K562 (cell line): ENCODE data around the gene PRDM16. TPM values are rescaled to one million over a fixed set of nuclear protein-coding genes. Genes with fewer than 3 reads are reported as not detected.

Experiments
- ATAC-seq: fragments of 200-7000 bp; cut with Tn5 transposase; 3 replicates; pipeline ENCODE4 v1.9.1; 2020; ENCODE audit warnings: moderate library complexity
- BruUV-seq: library from RNA; stranded (reverse); fragments of 400-500 nt; replicated peaks from 2 replicates; lab custom pipeline; 2021; lab: Mats Ljungman, UMichigan
- CTCF ChIA-PET: fragments of 300-600 bp; formaldehyde crosslinking; extraction: SDS; loops from one replicate; lab custom pipeline; 2021; ENCODE audit warnings: low intra/inter-chr PET ratio; lab: Yijun Ruan, JAX
- POLR2A ChIA-PET: fragments of 300-600, 350-650 bp; sonication (Branson Sonifier 250); formaldehyde crosslinking; extraction: SDS; loops from one replicate; lab custom pipeline; 2021; ENCODE audit warnings: antibody characterized with exemption, inconsistent platforms; lab: Yijun Ruan, JAX
- DNase-seq, 4 experiments: peaks; one replicate each; pipeline versions ENCODE4 v3.0.0 to v3.0.0-alpha.2; 2011 to 2018; ENCODE audit warnings: low spot score in 3 of 4, mixed read lengths in 3 of 4; ENCODE audit errors: extremely low read depth in 1 of 4
- FAIRE-seq: peaks from 2 replicates; lab custom pipeline; 2011; peaks lifted over from hg19 to GRCh38; lab: Jason Lieb, UNC
- H2AFZ ChIP-seq: 2 replicates; pipeline ENCODE4 v1.6.0; 2011; ENCODE audit warnings: low read depth, low read length, control low read depth, inconsistent platforms
- H3K27ac ChIP-seq: fragments of 200-600 bp; 3 replicates; pipeline ENCODE4 v1.8.0; 2011; ENCODE audit warnings: low read depth, mild to moderate bottlenecking, control low read depth, inconsistent platforms, low read length, moderate library complexity, mixed read lengths; ENCODE audit errors: extremely low read depth
- H3K27me3 ChIP-seq, 2 experiments: fragments of 300-600 bp in 1 of 2; 2 replicates in 1 of 2; 3 replicates in 1 of 2; pipeline versions ENCODE4 v1.6.0 to v1.8.0; 2011; ENCODE audit warnings: inconsistent platforms in 2 of 2, low read length in 2 of 2, mild to moderate bottlenecking in 1 of 2, mixed read lengths in 1 of 2, moderate library complexity in 1 of 2; ENCODE audit not compliant: control insufficient read depth in 2 of 2, insufficient read depth in 2 of 2
- H3K36me3 ChIP-seq: fragments of 300-600 bp; 3 replicates; pipeline ENCODE4 v1.8.0; 2011; ENCODE audit warnings: mild to moderate bottlenecking, low read length, inconsistent platforms; ENCODE audit not compliant: control insufficient read depth, insufficient read depth
- H3K4me1 ChIP-seq, 2 experiments: fragments of 200-600 bp in 1 of 2; replicated peaks in 1 of 2; 2 replicates in 1 of 2; 3 replicates in 1 of 2; pipeline versions ENCODE4 v1.5.1 to v1.8.0; 2011; ENCODE audit warnings: inconsistent platforms in 2 of 2, low read length in 2 of 2, mild to moderate bottlenecking in 1 of 2, mixed read lengths in 1 of 2, moderate library complexity in 1 of 2; ENCODE audit not compliant: control insufficient read depth in 2 of 2, insufficient read depth in 2 of 2
- H3K4me2 ChIP-seq: 2 replicates; pipeline ENCODE4 v1.6.1; 2011; ENCODE audit warnings: low read length, control low read depth, inconsistent platforms, mixed read lengths; ENCODE audit not compliant: insufficient read depth
- H3K4me3 ChIP-seq: fragments of 200-600 bp; sonication (generic), shearing (Covaris generic); 2 replicates; pipeline ENCODE4 v1.5.1; 2016; ENCODE audit warnings: control low read depth, inconsistent platforms
- H3K79me2 ChIP-seq: fragments of 200-600 bp; 3 replicates; pipeline ENCODE4 v1.8.0; 2011; ENCODE audit warnings: low read length, inconsistent platforms; ENCODE audit not compliant: control insufficient read depth, insufficient read depth
- H3K9ac ChIP-seq, 2 experiments: 2 replicates each; pipeline versions ENCODE4 v1.6.0 to v1.6.1; 2011; ENCODE audit warnings: low read depth in 2 of 2, low read length in 2 of 2, control low read depth in 1 of 2, inconsistent platforms in 1 of 2, mild to moderate bottlenecking in 1 of 2, mixed read lengths in 1 of 2; ENCODE audit not compliant: insufficient read depth in 1 of 2
- H3K9me1 ChIP-seq: one replicate; pipeline ENCODE4 v1.6.0; 2011; ENCODE audit warnings: inconsistent platforms, mild to moderate bottlenecking, low read length, moderate library complexity; ENCODE audit not compliant: control insufficient read depth, insufficient read depth
- H3K9me3 ChIP-seq: replicated peaks from 2 replicates; pipeline ENCODE4 v1.5.1; 2011; ENCODE audit warnings: low read depth, low read length, inconsistent platforms; ENCODE audit not compliant: control insufficient read depth, insufficient read depth
- H4K20me1 ChIP-seq: replicated peaks from 2 replicates; pipeline ENCODE4 v1.6.1; 2011; ENCODE audit warnings: low read length, inconsistent platforms, mixed read lengths; ENCODE audit not compliant: control insufficient read depth, insufficient read depth
- CC2D1A ChIP-seq: fragments of 450-650 bp; IDR thresholded peaks from 2 replicates; pipeline ENCODE4 v1.6.1; 2017; ENCODE audit warnings: mild to moderate bottlenecking
- CTCF ChIP-seq, 3 experiments: IDR thresholded peaks in 2 of 3; conservative IDR thresholded peaks in 1 of 3; 2 replicates each; pipeline ENCODE4 v1.5.1; 2011 to 2012; ENCODE audit warnings: low read length in 3 of 3, mild to moderate bottlenecking in 3 of 3, control low read depth in 2 of 3, improper control_type of control experiment in 1 of 3, inconsistent platforms in 1 of 3, low read depth in 1 of 3, mixed read lengths in 1 of 3, moderate library complexity in 1 of 3; ENCODE audit not compliant: insufficient read depth in 2 of 3
- E2F6 ChIP-seq, 2 experiments: IDR thresholded peaks; 2 replicates each; pipeline ENCODE4 v1.6.1; 2011; ENCODE audit warnings: borderline replicate concordance in 1 of 2, control low read depth in 1 of 2, low read depth in 1 of 2, low read length in 1 of 2, mild to moderate bottlenecking in 1 of 2, mixed read lengths in 1 of 2, moderate library complexity in 1 of 2; ENCODE audit not compliant: insufficient read depth in 1 of 2, insufficient read length in 1 of 2, poor library complexity in 1 of 2, severe bottlenecking in 1 of 2; ENCODE audit errors: extremely low read depth in 1 of 2
- EZH2 ChIP-seq: IDR thresholded peaks from 2 replicates; pipeline ENCODE4 v1.6.1; 2012; ENCODE audit warnings: low read depth, mild to moderate bottlenecking, inconsistent platforms, low read length, borderline replicate concordance
- HMG20A ChIP-seq: fragments of 450-650 bp; formaldehyde crosslinking; conservative IDR thresholded peaks from 2 replicates; pipeline ENCODE4 v1.4.0; 2020; ENCODE audit warnings: mild to moderate bottlenecking, mixed read lengths
- HNRNPLL ChIP-seq: fragments of 200-400 bp; formaldehyde crosslinking; IDR thresholded peaks from 2 replicates; pipeline ENCODE4 v1.6.1; 2017; ENCODE audit warnings: low read length, low read depth, mild to moderate bottlenecking; ENCODE audit not compliant: poor library complexity, severe bottlenecking
- JUND ChIP-seq, 2 experiments: IDR thresholded peaks; 2 replicates in 1 of 2; 3 replicates in 1 of 2; pipeline ENCODE4 v1.6.1; 2011; ENCODE audit warnings: borderline replicate concordance in 2 of 2, low read depth in 2 of 2, low read length in 2 of 2, improper control_type of control experiment in 1 of 2, missing biosample characterization in 1 of 2, missing genetic modification characterization in 1 of 2, missing genetic modification reagents in 1 of 2
- NR3C1 ChIP-seq: sonication (generic); formaldehyde crosslinking; IDR thresholded peaks from 2 replicates; pipeline ENCODE4 v1.8.1; 2022; ENCODE audit warnings: missing genetic modification reagents
- PPARD ChIP-seq: fragments of 250-450 bp; sonication (Bioruptor Pico); IDR thresholded peaks from 2 replicates; pipeline ENCODE4 v1.8.0; 2022; ENCODE audit warnings: inconsistent platforms, mild to moderate bottlenecking, moderate library complexity
- TEAD1 ChIP-seq, 2 experiments: fragments of 450-650 bp in 1 of 2; sonication (generic) in 1 of 2; formaldehyde crosslinking; IDR thresholded peaks; 2 replicates each; pipeline versions ENCODE4 v1.4.0 to v1.8.0; 2020 to 2022; ENCODE audit warnings: mild to moderate bottlenecking in 2 of 2, missing genetic modification reagents in 1 of 2
- ZBTB7A ChIP-seq: IDR thresholded peaks from 2 replicates; pipeline ENCODE4 v1.6.1; 2011; ENCODE audit warnings: low read depth, mild to moderate bottlenecking, low read length, moderate library complexity, borderline replicate concordance; ENCODE audit not compliant: control insufficient read depth
- ZFX ChIP-seq: sonication (generic); formaldehyde crosslinking; IDR thresholded peaks from 2 replicates; pipeline ENCODE4 v1.8.0; 2022; ENCODE audit warnings: mild to moderate bottlenecking, missing genetic modification reagents, moderate library complexity
- ZNF24 ChIP-seq: fragments of 450-650 bp; IDR thresholded peaks from 2 replicates; pipeline ENCODE4 v1.6.1; 2016
- ZNF75A ChIP-seq: fragments of 450-650 bp; formaldehyde crosslinking; IDR thresholded peaks from 2 replicates; pipeline ENCODE4 v1.4.0; 2020; ENCODE audit warnings: mild to moderate bottlenecking
- WGBS: fragments of 100-300 bp; shearing (Covaris generic); methylation state at CpG from one replicate; pipeline ENCODE4 v1.1.6; 2016; ENCODE audit warnings: low coverage, mixed read lengths; ENCODE audit not compliant: insufficient coverage; ENCODE audit errors: missing lambda C conversion rate; 5-methylcytosine and 5-hydroxymethylcytosine counted together
- in situ Hi-C: fragments of 300-500 bp; cut with MboI; formaldehyde crosslinking; loops from 4 replicates; pipeline ENCODE4 v1.15.0; 2018; ENCODE audit warnings: inconsistent platforms, mixed read lengths
- intact Hi-C: fragments of 100-400 bp; cut with micrococcal nuclease; formaldehyde crosslinking; loops from 2 replicates; pipeline ENCODE4 v1.14.2; 2022
- polyA plus RNA-seq, 8 experiments: library from polyadenylated mRNA; depleted of rRNA in 4 of 8; stranded (reverse) in 5 of 8; unstranded in 3 of 8; fragments of >200 nt; fragmentation: Nextera tagmentation in 2 of 8; fragmentation: Illumina TruSeq in 1 of 8; extraction: Ambion mirVana in 2 of 8; extraction: Trizol in 1 of 8; gene quantifications; 2 replicates each; pipeline versions ENCODE4 v1.2.1 to v1.2.3, GENCODE V29; 2011 to 2014; ENCODE audit warnings: inconsistent platforms in 1 of 8, missing spikeins in 1 of 8
- total RNA-seq, 7 experiments: library from RNA; depleted of rRNA in 6 of 7; stranded (reverse); fragments of >200 nt in 6 of 7; fragmentation: Illumina TruSeq in 2 of 7; extraction: Trizol in 2 of 7; gene quantifications; 2 replicates each; pipeline versions ENCODE4 v1.2.1 to v1.2.3, GENCODE V29; 2011 to 2021; ENCODE audit warnings: low replicate concordance in 1 of 7
- TF ChIP-seq, protein P1 (sequence below): fragments of 450-650 bp; IDR thresholded peaks from 2 replicates; pipeline ENCODE4 v1.6.1; 2018; ENCODE audit warnings: mild to moderate bottlenecking, low read depth; ENCODE audit not compliant: partially characterized antibody

PRDM16 gene
- total and polyA plus RNA-seq, 9 of the 15 experiments (the other 6 are each of a cell fraction or from before 2014, with no cell fraction given), result 0.10 to 0.27 TPM; not detected in 7

- TF ChIP-seq, protein P1, sequence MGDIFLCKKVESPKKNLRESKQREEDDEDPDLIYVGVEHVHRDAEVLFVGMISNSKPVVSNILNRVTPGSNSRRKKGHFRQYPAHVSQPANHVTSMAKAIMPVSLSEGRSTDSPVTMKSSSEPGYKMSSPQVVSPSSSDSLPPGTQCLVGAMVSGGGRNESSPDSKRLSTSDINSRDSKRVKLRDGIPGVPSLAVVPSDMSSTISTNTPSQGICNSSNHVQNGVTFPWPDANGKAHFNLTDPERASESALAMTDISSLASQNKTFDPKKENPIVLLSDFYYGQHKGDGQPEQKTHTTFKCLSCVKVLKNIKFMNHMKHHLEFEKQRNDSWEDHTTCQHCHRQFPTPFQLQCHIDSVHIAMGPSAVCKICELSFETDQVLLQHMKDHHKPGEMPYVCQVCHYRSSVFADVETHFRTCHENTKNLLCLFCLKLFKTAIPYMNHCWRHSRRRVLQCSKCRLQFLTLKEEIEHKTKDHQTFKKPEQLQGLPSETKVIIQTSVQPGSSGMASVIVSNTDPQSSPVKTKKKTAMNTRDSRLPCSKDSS, result no peak
- no peak for TF ChIP-seq EZH2
- TF ChIP-seq ZFX, result no peak
- TF ChIP-seq ZNF75A (CRISPR knock-in tag), result no peak
- TF ChIP-seq HMG20A (CRISPR knock-in tag), result no peak
- TF ChIP-seq PPARD (CRISPR knock-in tag), result no peak
- no peak for TF ChIP-seq NR3C1
Measured at GRCh38 chr1:3481836-3482375, 412.9 kb downstream of the PRDM16 start (continued).

GRCh38 chr1:3482378-3482849, 413.4 kb downstream of the PRDM16 start:
- Histone ChIP-seq H3K79me2 (no peaks in the 10 kb centered on the region), H3K36me3 (no peaks in the 10 kb centered on the region), H3K27me3 (peaks cover 10 to 26% of the 10 kb centered on the region in 2 experiments), H3K9me3 (no peaks in the 10 kb centered on the region), H4K20me1 (peaks cover 17% of the 10 kb centered on the region), H3K4me1 (peaks cover 0 to 52% of the 10 kb centered on the region in 2 experiments; a peak in 2 of 5 replicates), H2AFZ (no peak overlapping the region), H3K9ac (no peak overlapping the region), H3K4me3 (no peak overlapping the region), H3K27ac (no peak overlapping the region), H3K9me1 (no peaks in the 10 kb centered on the region), H3K4me2 (no peak overlapping the region)
- WGBS, result 0% methylated on average over 17 of the region's 18 CpGs
- intact Hi-C loops, result no loop called here
- DNase-seq (peak; percentile 24 to 66 (median 54)), FAIRE-seq (no peak), ATAC-seq (peak; percentile 74)
- ChIA-PET POLR2A (no interaction called here), CTCF (interaction anchor here (5.5 kb wide), 1 partner anchor 29 kb away, joined by 91 read pairs; the partner anchor contains the start of gene ARHGEF16)
- no TSS peak for BruUV-seq
- in situ Hi-C loops, result loop anchor here (5.0 kb wide), 1 partner anchor 35 kb away; no protein-coding TSS in a partner anchor
- no peak for TF ChIP-seq TEAD1 (CRISPR knock-in tag; IDR thresholded peaks at IDR 0.05)
- TF ChIP-seq NR3C1, result no peak
- no peak for TF ChIP-seq CC2D1A
- TF ChIP-seq JUND (IDR thresholded peaks at IDR 0.05; ENCODE audit: borderline replicate concordance, low read depth, low read length), result 0 out of 2 replicates have a peak, but pooled peaks have one; percentile 24
- TF ChIP-seq JUND (tag; IDR thresholded peaks at IDR 0.05; ENCODE audit: borderline replicate concordance, low read depth, low read length), result no peak
- TF ChIP-seq ZNF24, result no peak
- TF ChIP-seq ZBTB7A, result peak; percentile 48; the same call in 1 of the 2 replicates
- TF ChIP-seq HNRNPLL, result no peak
- TF ChIP-seq CTCF (IDR thresholded peaks at IDR 0.05 in 2 of 3, conservative IDR thresholded peaks at IDR 0.05 in 1 of 3; ENCODE audit: insufficient read depth in 2 of 3, low read depth in 1 of 3, low read length in 3 of 3), result peak; percentile 28 to 47 (median 42); a peak in 4 of 6 replicates
- no peak for TF ChIP-seq E2F6 (IDR thresholded peaks at IDR 0.05; ENCODE audit: borderline replicate concordance in 1 of 2, extremely low read depth in 1 of 2, insufficient read depth in 1 of 2, insufficient read length in 1 of 2, low read depth in 1 of 2, low read length in 1 of 2, poor library complexity in 1 of 2, severe bottlenecking in 1 of 2)
